Uterus (tissue), 4 donors: ENCODE data around the gene RAP1GDS1. TPM values are rescaled to one million over a fixed set of nuclear protein-coding genes. Genes with fewer than 3 reads are reported as not detected.

Experiments used
- DNase-seq, 2 donors: peaks; one replicate each; pipeline ENCODE4 v3.0.0-alpha.2; 2019 to 2020
- H3K27ac ChIP-seq, 2 donors: fragments of 200-600 bp; sonication (generic); 1 replicate in 1 of 2; 2 replicates in 1 of 2; pipeline ENCODE4 v1.5.1; 2016 to 2018
- H3K27me3 ChIP-seq, 2 donors: fragments of 200-600 bp; sonication (generic); one replicate each; pipeline ENCODE4 v1.5.1; 2018 to 2019; ENCODE audit warnings: control low read depth in 1 of 2
- H3K36me3 ChIP-seq, 2 donors: fragments of 200-600 bp; sonication (generic); one replicate each; pipeline ENCODE4 v1.5.1; 2019; ENCODE audit warnings: control low read depth in 1 of 2
- H3K4me1 ChIP-seq, 2 donors: fragments of 200-600 bp; sonication (generic); one replicate each; pipeline ENCODE4 v1.5.1; 2018 to 2019; ENCODE audit warnings: control low read depth in 1 of 2
- H3K4me3 ChIP-seq, 2 donors: fragments of 200-600 bp; sonication (generic); 1 replicate in 1 of 2; 2 replicates in 1 of 2; pipeline ENCODE4 v1.5.1; 2018 to 2019; ENCODE audit warnings: mild to moderate bottlenecking in 1 of 2
- H3K9me3 ChIP-seq, 2 donors: fragments of 200-600 bp; sonication (generic); one replicate each; pipeline ENCODE4 v1.5.1; 2019; ENCODE audit warnings: control low read depth in 1 of 2
- POLR2A ChIP-seq, 2 donors: fragments of 450-650 bp; IDR thresholded peaks; one replicate each; pipeline ENCODE4 v1.6.1; 2016; ENCODE audit warnings: antibody characterized with exemption in 2 of 2, mild to moderate bottlenecking in 1 of 2, moderate library complexity in 1 of 2
- intact Hi-C: fragments of 100-400 bp; cut with DNase I; formaldehyde crosslinking; loops from one replicate; pipeline ENCODE4 v1.15.1; 2023; ENCODE audit warnings: low total_unique reads
- total RNA-seq, 4 donors: library from RNA; depleted of rRNA in 3 of 4; stranded (reverse); fragments of >200 nt in 3 of 4; gene quantifications; one replicate each; pipeline versions ENCODE4 v1.1.0 to v1.2.4, GENCODE V29; 2014 to 2023
- TF ChIP-seq, protein P1 (sequence below), 4 experiments: fragments of 200-600 bp in 2 of 4; fragments of 450-650 bp in 2 of 4; sonication (generic) in 2 of 4; IDR thresholded peaks; one replicate each; pipeline ENCODE4 v1.5.1; 2016 to 2019; ENCODE audit warnings: antibody characterized with exemption in 4 of 4, mild to moderate bottlenecking in 2 of 4, moderate library complexity in 1 of 4
- donor health status: DM: yes; HTN: yes; CAD: no.

The RAP1GDS1 gene
- total RNA-seq, 4 donors from 2014 or later: 13.5 to 53.5 (median 42.0) TPM

DNA sequence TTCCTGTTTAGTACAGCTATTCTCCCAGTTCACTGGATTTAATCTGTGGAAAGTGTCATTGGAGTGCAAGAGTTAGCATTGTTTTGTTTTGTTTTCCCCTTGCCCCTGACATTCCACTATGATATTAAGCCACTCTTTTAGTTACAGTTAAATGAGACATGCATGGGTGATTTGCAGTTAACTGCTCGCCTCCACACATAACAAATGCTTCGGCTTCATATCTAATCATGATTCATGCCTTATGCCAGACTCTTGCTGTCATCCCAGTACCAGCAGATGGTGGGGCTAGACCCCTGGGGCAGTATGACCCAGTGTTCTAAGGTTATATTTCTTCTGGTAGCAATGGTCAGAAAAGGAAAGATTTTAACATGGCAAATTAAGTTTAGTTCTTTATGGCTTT is 80.1 kb downstream of the RAP1GDS1 start:
- Histone ChIP-seq H3K4me3 (no peak overlapping the region), H3K27me3 (no peaks in the 10 kb centered on the region), H3K9me3 (no peaks in the 10 kb centered on the region), H3K27ac (no peak overlapping the region), H3K36me3 (no peaks in the 10 kb centered on the region), H3K4me1 (no peaks in the 10 kb centered on the region)
- intact Hi-C loops: no loop called here
- no peak for DNase-seq
- TF ChIP-seq, protein P1, sequence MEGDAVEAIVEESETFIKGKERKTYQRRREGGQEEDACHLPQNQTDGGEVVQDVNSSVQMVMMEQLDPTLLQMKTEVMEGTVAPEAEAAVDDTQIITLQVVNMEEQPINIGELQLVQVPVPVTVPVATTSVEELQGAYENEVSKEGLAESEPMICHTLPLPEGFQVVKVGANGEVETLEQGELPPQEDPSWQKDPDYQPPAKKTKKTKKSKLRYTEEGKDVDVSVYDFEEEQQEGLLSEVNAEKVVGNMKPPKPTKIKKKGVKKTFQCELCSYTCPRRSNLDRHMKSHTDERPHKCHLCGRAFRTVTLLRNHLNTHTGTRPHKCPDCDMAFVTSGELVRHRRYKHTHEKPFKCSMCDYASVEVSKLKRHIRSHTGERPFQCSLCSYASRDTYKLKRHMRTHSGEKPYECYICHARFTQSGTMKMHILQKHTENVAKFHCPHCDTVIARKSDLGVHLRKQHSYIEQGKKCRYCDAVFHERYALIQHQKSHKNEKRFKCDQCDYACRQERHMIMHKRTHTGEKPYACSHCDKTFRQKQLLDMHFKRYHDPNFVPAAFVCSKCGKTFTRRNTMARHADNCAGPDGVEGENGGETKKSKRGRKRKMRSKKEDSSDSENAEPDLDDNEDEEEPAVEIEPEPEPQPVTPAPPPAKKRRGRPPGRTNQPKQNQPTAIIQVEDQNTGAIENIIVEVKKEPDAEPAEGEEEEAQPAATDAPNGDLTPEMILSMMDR (IDR thresholded peaks at IDR 0.05): no peak
- TF ChIP-seq POLR2A (IDR thresholded peaks at IDR 0.05): no peak

DNA sequence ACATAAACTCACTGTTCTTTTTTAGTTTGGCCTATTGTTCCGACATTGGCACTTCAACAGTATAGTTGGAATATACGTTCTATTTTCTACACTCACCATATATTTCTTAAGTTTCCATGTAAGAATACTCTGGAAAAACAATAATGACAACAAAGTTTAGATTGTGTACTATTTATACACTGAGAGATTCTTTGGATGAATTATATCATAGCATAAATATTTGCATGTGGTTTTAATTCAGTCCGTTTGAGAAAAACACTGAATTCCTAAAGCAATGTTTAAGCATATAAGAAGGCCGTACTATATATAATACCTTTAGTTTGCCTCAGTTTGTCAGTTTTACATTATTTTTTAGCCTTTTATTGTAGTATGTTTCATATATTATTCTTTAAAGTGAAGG is 82.4 kb downstream of the RAP1GDS1 start:
- Histone ChIP-seq H3K36me3 (no peaks in the 10 kb centered on the region), H3K4me3 (no peak overlapping the region), H3K9me3 (no peaks in the 10 kb centered on the region), H3K27ac (no peak overlapping the region), H3K4me1 (no peaks in the 10 kb centered on the region), H3K27me3 (no peaks in the 10 kb centered on the region)
- TF ChIP-seq POLR2A (IDR thresholded peaks at IDR 0.05): no peak
- TF ChIP-seq, protein P1 (IDR thresholded peaks at IDR 0.05): no peak
- intact Hi-C loops: no loop called here
- DNase-seq: no peak

DNA sequence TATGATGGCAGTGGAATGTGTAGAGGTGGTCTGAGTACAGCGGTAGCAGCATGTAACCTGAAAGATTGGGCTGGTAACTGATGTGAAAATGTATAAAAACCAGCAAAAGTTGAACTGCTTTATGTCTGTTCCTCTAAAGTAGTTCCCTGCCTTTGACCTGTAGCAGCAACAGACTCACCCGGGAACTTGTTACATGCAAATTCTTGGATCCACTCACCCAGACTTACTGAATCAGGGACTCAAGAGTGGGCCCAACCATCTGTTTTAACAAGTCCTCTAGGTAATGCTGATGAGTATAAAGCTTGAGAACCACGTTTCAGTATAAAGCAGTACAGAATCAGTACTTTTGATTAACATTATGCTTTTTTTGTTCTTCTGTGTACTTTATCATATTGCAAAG is 84.7 kb downstream of the RAP1GDS1 start:
- no peak overlapping the region for H3K4me3 ChIP-seq
- TF ChIP-seq, protein P1 (IDR thresholded peaks at IDR 0.05): no peak
- no peak for TF ChIP-seq POLR2A (IDR thresholded peaks at IDR 0.05)
- no peaks in the 10 kb centered on the region for H3K27me3 ChIP-seq
- no peaks in the 10 kb centered on the region for H3K4me1 ChIP-seq
- no peak for DNase-seq
- H3K9me3 ChIP-seq: no peaks in the 10 kb centered on the region
- intact Hi-C loops: no loop called here
- no peak overlapping the region for H3K27ac ChIP-seq
- no peaks in the 10 kb centered on the region for H3K36me3 ChIP-seq

DNA sequence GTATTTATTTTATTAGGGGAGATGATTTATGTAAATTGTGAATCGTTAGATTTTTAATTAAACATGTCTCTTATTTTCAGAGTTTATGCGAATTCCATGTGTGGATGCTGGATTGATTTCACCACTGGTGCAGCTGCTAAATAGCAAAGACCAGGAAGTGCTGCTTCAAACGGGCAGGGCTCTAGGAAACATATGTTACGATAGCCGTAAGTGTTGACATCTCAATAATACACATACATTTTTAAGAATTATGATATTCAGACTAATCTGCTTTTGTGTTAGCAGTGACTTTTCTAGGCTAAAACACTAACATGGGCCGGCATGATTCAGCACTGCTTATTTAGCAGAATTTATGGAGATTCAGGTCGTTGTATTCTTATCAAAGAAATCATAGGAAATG is 91.2 kb downstream of the RAP1GDS1 start:
- Histone ChIP-seq H3K36me3 (no peaks in the 10 kb centered on the region), H3K27ac (no peak overlapping the region), H3K9me3 (no peaks in the 10 kb centered on the region), H3K27me3 (no peaks in the 10 kb centered on the region), H3K4me1 (no peaks in the 10 kb centered on the region), H3K4me3 (no peak overlapping the region)
- intact Hi-C loops: no loop called here
- TF ChIP-seq, protein P1 (IDR thresholded peaks at IDR 0.05): no peak
- no peak for TF ChIP-seq POLR2A (IDR thresholded peaks at IDR 0.05)
- no peak for DNase-seq

DNA sequence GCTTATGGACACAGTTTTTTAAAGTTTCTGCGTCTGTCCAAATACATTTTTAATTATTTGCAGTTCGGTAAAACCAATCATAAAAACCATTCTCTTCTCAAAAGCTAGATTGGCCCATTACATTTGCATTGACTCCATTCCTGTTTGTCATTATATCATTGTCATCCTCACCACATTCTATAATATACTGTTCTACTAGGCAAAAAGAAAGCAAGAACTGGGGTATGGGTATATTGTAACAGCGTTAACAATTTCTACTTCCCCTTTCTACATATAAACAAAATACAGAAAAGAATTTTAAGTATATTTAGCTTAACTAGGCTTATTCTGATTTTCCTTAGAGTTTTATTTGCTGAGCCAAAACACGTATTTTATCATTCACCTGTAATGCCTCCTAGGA is 91.8 kb downstream of the RAP1GDS1 start:
- intact Hi-C loops: no loop called here
- TF ChIP-seq, protein P1 (IDR thresholded peaks at IDR 0.05): no peak
- TF ChIP-seq POLR2A (IDR thresholded peaks at IDR 0.05): no peak
- no peaks in the 10 kb centered on the region for H3K27me3 ChIP-seq
- no peak for DNase-seq
- H3K4me3 ChIP-seq: no peak overlapping the region
- no peaks in the 10 kb centered on the region for H3K36me3 ChIP-seq
- H3K9me3 ChIP-seq: no peaks in the 10 kb centered on the region
- no peaks in the 10 kb centered on the region for H3K4me1 ChIP-seq
- no peak overlapping the region for H3K27ac ChIP-seq
